GM23338 (cell line): ENCODE data around the gene IER2. TPM values are rescaled to one million over a fixed set of nuclear protein-coding genes. Genes with fewer than 3 reads are reported as not detected.
"Not testable (repeated sequence)": the region's sequence is repeated elsewhere in the genome, so short reads cannot be mapped to it uniquely, and the experiment has no call there.

Experiments used
- ATAC-seq: fragments of 200-7000 bp; cut with Tn5 transposase; 3 replicates; pipeline ENCODE4 v1.9.1; 2020
- DNase-seq: peaks from one replicate; pipeline ENCODE4 v3.0.0-alpha.2; 2015; ENCODE audit warnings: low spot score
- H2AFZ ChIP-seq: fragments of 200-600 bp; sonication (generic); 2 replicates; pipeline ENCODE4 v1.8.0; 2016; ENCODE audit warnings: antibody characterized with exemption, mild to moderate bottlenecking, moderate library complexity
- H3F3A ChIP-seq: fragments of 200-600 bp; sonication (generic); replicated peaks from 2 replicates; pipeline ENCODE4 v1.8.0; 2017; ENCODE audit warnings: antibody characterized with exemption, mixed run types, low read depth
- H3K27ac ChIP-seq: fragments of 200-600 bp; sonication (generic); 2 replicates; pipeline ENCODE4 v1.6.1; 2016; ENCODE audit warnings: low read depth
- H3K27me3 ChIP-seq: fragments of 200-600 bp; sonication (generic); 2 replicates; pipeline ENCODE4 v1.8.0; 2016; ENCODE audit warnings: mild to moderate bottlenecking, mixed run types, moderate library complexity; ENCODE audit not compliant: insufficient read depth
- H3K36me3 ChIP-seq: fragments of 200-600 bp; sonication (generic); 2 replicates; pipeline ENCODE4 v1.8.0; 2016; ENCODE audit warnings: mild to moderate bottlenecking; ENCODE audit not compliant: insufficient read depth
- H3K4me1 ChIP-seq: fragments of 200-600 bp; sonication (generic); 2 replicates; pipeline ENCODE4 v1.8.0; 2016; ENCODE audit warnings: mild to moderate bottlenecking, moderate library complexity; ENCODE audit not compliant: insufficient read depth
- H3K4me2 ChIP-seq: fragments of 200-600 bp; sonication (generic); 2 replicates; pipeline ENCODE4 v1.7.1; 2017; ENCODE audit warnings: mixed run types
- H3K4me3 ChIP-seq: fragments of 200-600 bp; sonication (generic); 2 replicates; pipeline ENCODE4 v1.6.1; 2016; ENCODE audit warnings: mixed run types
- H3K79me2 ChIP-seq: fragments of 200-600 bp; sonication (generic); replicated peaks from 2 replicates; pipeline ENCODE4 v1.8.0; 2017; ENCODE audit warnings: mild to moderate bottlenecking; ENCODE audit not compliant: insufficient read depth
- H3K9me2 ChIP-seq: fragments of 200-600 bp; sonication (generic); 2 replicates; pipeline ENCODE4 v1.8.0; 2017; ENCODE audit not compliant: insufficient read depth
- H4K20me1 ChIP-seq: fragments of 200-600 bp; sonication (generic); replicated peaks from 2 replicates; pipeline ENCODE4 v1.8.0; 2017; ENCODE audit warnings: mild to moderate bottlenecking; ENCODE audit not compliant: insufficient read depth
- H3K27ac Mint-ChIP-seq: 2 replicates; pipeline ENCODE4 v1.8.0; 2020; ENCODE audit warnings: inconsistent platforms, mild to moderate bottlenecking, moderate library complexity, mixed read lengths
- H3K27me3 Mint-ChIP-seq: 3 replicates; pipeline ENCODE4 v1.8.0; 2022; ENCODE audit warnings: low read depth, mild to moderate bottlenecking, moderate library complexity, mixed read lengths, inconsistent platforms; ENCODE audit not compliant: insufficient read depth, poor library complexity
- H3K36me3 Mint-ChIP-seq: 3 replicates; pipeline ENCODE4 v1.8.0; 2021; ENCODE audit warnings: low read depth, mild to moderate bottlenecking, inconsistent platforms, moderate library complexity, mixed read lengths
- H3K4me1 Mint-ChIP-seq: 3 replicates; pipeline ENCODE4 v1.8.0; 2020; ENCODE audit warnings: mild to moderate bottlenecking, inconsistent platforms, mixed read lengths
- H3K4me3 Mint-ChIP-seq: 3 replicates; pipeline ENCODE4 v1.8.0; 2021; ENCODE audit warnings: moderate library complexity, mild to moderate bottlenecking, inconsistent platforms, mixed read lengths
- H3K9me3 Mint-ChIP-seq: 3 replicates; pipeline ENCODE4 v1.8.0; 2020; ENCODE audit warnings: moderate library complexity, mild to moderate bottlenecking, inconsistent platforms, mixed read lengths
- polyA plus RNA-seq: library from polyadenylated mRNA; unstranded; fragments of >200 nt; fragmentation: Nextera tagmentation; extraction: Ambion mirVana; gene quantifications from 2 replicates; pipeline ENCODE4 v1.2.1, GENCODE V29; 2016
- total RNA-seq: library from RNA; depleted of rRNA; stranded (reverse); fragments of >200 nt; shearing (Covaris generic); gene quantifications from 2 replicates; pipeline ENCODE4 v1.2.3, GENCODE V29; 2014; rRNA removed

The IER2 gene
- total and polyA plus RNA-seq, 2 experiments from 2014 or later = 124 to 191 TPM

DNA sequence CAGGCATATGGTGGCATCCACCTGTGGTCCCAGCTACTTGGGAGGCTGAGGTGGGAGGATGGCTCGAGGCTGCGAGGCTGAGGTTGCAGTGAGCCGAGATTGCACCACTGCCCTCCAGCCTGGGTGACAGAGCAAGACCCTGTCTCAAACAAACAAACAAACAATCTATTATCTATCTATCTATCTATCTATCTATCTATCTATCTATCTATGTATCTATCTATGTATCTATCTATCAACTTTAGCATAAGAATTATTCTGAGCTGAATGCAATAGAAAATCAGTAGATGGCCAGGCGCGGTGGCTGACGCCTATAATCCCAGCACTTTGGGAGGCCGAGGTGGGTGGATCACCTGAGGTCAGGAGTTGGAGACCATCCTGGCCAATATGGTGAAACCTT is 51.9 kb downstream of the IER2 start:
- not testable (repeated sequence) for H3K4me3 ChIP-seq, H3F3A ChIP-seq, H3K4me1 Mint-ChIP-seq, H3K27me3 Mint-ChIP-seq, ATAC-seq, H3K27ac Mint-ChIP-seq, DNase-seq, H2AFZ ChIP-seq, H4K20me1 ChIP-seq, H3K4me2 ChIP-seq, H3K79me2 ChIP-seq, H3K36me3 ChIP-seq, H3K27me3 ChIP-seq, H3K4me1 ChIP-seq, H3K27ac ChIP-seq, H3K9me2 ChIP-seq, H3K9me3 Mint-ChIP-seq, H3K4me3 Mint-ChIP-seq, H3K36me3 Mint-ChIP-seq

Other genes starting within 250 kb of the IER2 start
- gene SYCE2, start 231.1 kb upstream of the IER2 start, total RNA-seq = 0.62 and 0.63 TPM in 2 replicates
- gene SYCE2, start 231.1 kb upstream of the IER2 start, polyA plus RNA-seq = 1.9 and 2.9 TPM in 2 replicates
- gene FARSA, start 216.7 kb upstream of the IER2 start, total RNA-seq = 74.7 and 83.5 TPM in 2 replicates
- gene FARSA, start 216.7 kb upstream of the IER2 start, polyA plus RNA-seq = 86.4 and 86.5 TPM in 2 replicates
- 724 and 760 TPM in 2 replicates for gene CALR, start 211.8 kb upstream of the IER2 start, total RNA-seq
- gene CALR, start 211.8 kb upstream of the IER2 start, polyA plus RNA-seq = 1,131 and 1,182 TPM in 2 replicates
- 67.0 and 69.7 TPM in 2 replicates for gene RAD23A, start 204.5 kb upstream of the IER2 start, total RNA-seq
- 121 and 127 TPM in 2 replicates for gene RAD23A, start 204.5 kb upstream of the IER2 start, polyA plus RNA-seq
- 46.5 and 63.9 TPM in 2 replicates for gene GADD45GIP1, start 193.2 kb upstream of the IER2 start, total RNA-seq
- gene GADD45GIP1, start 193.2 kb upstream of the IER2 start, polyA plus RNA-seq = 255 and 290 TPM in 2 replicates
- gene DAND5, start 180.8 kb upstream of the IER2 start, total RNA-seq = 0.28 TPM in 1 of 2 replicates, not detected in the other
- 0.10 and 0.18 TPM in 2 replicates for gene DAND5, start 180.8 kb upstream of the IER2 start, polyA plus RNA-seq
- 0.14 and 1.2 TPM in 2 replicates for gene NFIX, start 154.9 kb upstream of the IER2 start, total RNA-seq
- 0.06 and 0.31 TPM in 2 replicates for gene NFIX, start 154.9 kb upstream of the IER2 start, polyA plus RNA-seq
- 0.47 and 2.2 TPM in 2 replicates for gene LYL1, start 47.6 kb upstream of the IER2 start, total RNA-seq
- gene LYL1, start 47.6 kb upstream of the IER2 start, polyA plus RNA-seq = 0.77 and 1.2 TPM in 2 replicates
- gene TRMT1, start 33.7 kb upstream of the IER2 start, total RNA-seq = 76.4 and 88.6 TPM in 2 replicates
- 90.1 and 92.6 TPM in 2 replicates for gene TRMT1, start 33.7 kb upstream of the IER2 start, polyA plus RNA-seq
- gene NACC1, start 32.1 kb upstream of the IER2 start, total RNA-seq = 203 and 260 TPM in 2 replicates
- gene NACC1, start 32.1 kb upstream of the IER2 start, polyA plus RNA-seq = 12.4 and 16.1 TPM in 2 replicates
- 55.9 and 58.3 TPM in 2 replicates for gene STX10, start within 50 bp of the IER2 start, total RNA-seq
- gene STX10, start within 50 bp of the IER2 start, polyA plus RNA-seq = 42.8 and 44.0 TPM in 2 replicates